HG03025 (cell line): ENCODE results near the gene CATSPERZ.
A peak's percentile ranks its signal among the peaks of the same experiment; 100 is the strongest.
"Not testable (repeated sequence)": the region's sequence is repeated elsewhere in the genome, so short reads cannot be mapped to it uniquely, and the experiment has no call there.

ENCODE experiments used
- ATAC-seq: cut with Tn5 transposase; IDR thresholded peaks from one replicate; pipeline ENCODE4 v1.9.1; 2021; ENCODE audit warnings: mild to moderate bottlenecking, moderate library complexity; ENCODE audit not compliant: unreplicated experiment, low FRiP score

Gene CATSPERZ

GRCh38 chr11:64297699-64298358 is 2.3 kb upstream of the CATSPERZ start:
- no peak for ATAC-seq

GRCh38 chr11:64298966-64299846 is 952 bp upstream of the CATSPERZ start:
- ATAC-seq = no peak

GRCh38 chr11:64303109-64304031 is 3.2 kb downstream of the CATSPERZ start:
- no peak for ATAC-seq

- ATAC-seq = no peak
These were observed 3.8 kb downstream of the CATSPERZ start for GRCh38 chr11:64304032-64304315.

- ATAC-seq = peak; percentile 11
These were observed 4.3 kb downstream of the CATSPERZ start for GRCh38 chr11:64304316-64305072.

- ATAC-seq = peak; percentile 63
These were observed 5.0 kb downstream of the CATSPERZ start, which contains the start of gene ESRRA for GRCh38 chr11:64305075-64305690. TSS of gene ESRRA (plus strand) at chr11:64305524. CDS start at chr11:64307180, 1,656 bp downstream.

GRCh38 chr11:64305691-64306562 is 5.8 kb downstream of the CATSPERZ start:
- peak; percentile 25 for ATAC-seq

GRCh38 chr11:64306563-64306875 is 6.4 kb downstream of the CATSPERZ start:
- no peak for ATAC-seq

GRCh38 chr11:64306876-64307622 is 6.9 kb downstream of the CATSPERZ start:
- no peak for ATAC-seq

GRCh38 chr11:64307795-64308194 is 7.6 kb downstream of the CATSPERZ start:
- ATAC-seq = not testable (repeated sequence)

- no peak for ATAC-seq
These were observed 12.8 kb downstream of the CATSPERZ start for GRCh38 chr11:64312947-64313346.

- ATAC-seq = no peak
These were observed 13.5 kb downstream of the CATSPERZ start for GRCh38 chr11:64313491-64314145.

GRCh38 chr11:64314146-64314804 is 14.1 kb downstream of the CATSPERZ start:
- no peak for ATAC-seq

- no peak for ATAC-seq
These were observed 14.8 kb downstream of the CATSPERZ start for GRCh38 chr11:64314805-64315561.

GRCh38 chr11:64315667-64316526 is 15.7 kb downstream of the CATSPERZ start:
- ATAC-seq = not testable (repeated sequence)
